SW 1271 (cell line): Measurements from ENCODE around the gene APLNR.

Experiments used
- DNase-seq, 2 experiments: peaks; one replicate each; lab custom pipeline; 2025; lab: John Stamatoyannopoulos, UW

APLNR gene

DNA sequence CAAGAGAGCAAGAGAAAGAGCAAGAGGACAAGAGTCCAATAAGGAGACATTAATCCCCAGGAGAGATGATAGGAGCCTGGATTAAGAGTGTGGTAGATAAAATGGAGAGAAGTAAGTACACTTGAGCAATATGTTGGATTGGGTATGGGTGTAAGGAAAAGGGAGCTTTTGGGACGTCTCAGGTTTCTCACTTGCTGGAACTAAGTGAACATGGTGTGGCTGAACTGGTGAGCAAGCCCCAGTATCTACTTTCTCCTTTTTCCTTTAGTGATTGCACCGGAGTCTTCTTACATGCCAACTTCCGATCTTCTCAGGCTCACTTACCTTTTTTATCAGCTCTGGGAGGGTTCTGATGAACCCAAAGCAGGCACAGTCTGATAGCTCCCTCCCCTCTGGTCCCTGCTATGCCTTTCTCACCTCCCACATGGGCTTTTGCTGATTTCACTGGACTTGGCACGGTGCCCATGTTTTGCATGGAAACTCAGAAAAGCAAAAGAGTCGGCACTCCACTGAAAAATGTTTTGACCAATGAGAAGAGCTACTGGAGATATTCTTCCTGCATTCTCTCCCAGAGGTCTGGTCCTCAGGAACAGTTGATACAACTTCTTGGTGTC, 14.5 kb upstream of the APLNR start:
- DNase-seq = no peak

DNA sequence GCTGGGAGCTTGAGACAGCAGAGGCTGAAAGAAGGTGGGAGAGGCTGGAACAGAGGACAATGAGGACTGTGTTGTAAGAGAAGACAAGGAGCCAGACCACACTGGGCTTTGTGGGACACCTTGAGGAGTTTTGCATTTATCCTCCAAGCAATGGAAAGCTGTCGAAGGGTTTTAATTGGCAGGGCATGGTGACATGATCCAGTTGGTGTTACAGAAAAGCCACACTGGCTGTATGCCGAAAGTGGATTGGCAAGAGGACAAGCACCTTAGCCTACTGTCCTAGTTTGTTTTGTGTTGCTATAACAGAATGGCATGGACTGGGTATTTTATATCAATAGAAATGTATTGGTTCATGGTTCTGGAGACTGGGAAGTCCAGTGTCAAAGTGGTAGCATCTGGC, 14.0 kb upstream of the APLNR start:
- no peak for DNase-seq

GRCh38 chr11:57249384-57250319, 12.6 kb upstream of the APLNR start:
- DNase-seq = peak in 1 of 2 experiments; percentile 70

GRCh38 chr11:57248780-57249383, 11.8 kb upstream of the APLNR start:
- peak; percentile 21 to 36 for DNase-seq

GRCh38 chr11:57244911-57245310, 7.9 kb upstream of the APLNR start:
- no peak for DNase-seq

DNA sequence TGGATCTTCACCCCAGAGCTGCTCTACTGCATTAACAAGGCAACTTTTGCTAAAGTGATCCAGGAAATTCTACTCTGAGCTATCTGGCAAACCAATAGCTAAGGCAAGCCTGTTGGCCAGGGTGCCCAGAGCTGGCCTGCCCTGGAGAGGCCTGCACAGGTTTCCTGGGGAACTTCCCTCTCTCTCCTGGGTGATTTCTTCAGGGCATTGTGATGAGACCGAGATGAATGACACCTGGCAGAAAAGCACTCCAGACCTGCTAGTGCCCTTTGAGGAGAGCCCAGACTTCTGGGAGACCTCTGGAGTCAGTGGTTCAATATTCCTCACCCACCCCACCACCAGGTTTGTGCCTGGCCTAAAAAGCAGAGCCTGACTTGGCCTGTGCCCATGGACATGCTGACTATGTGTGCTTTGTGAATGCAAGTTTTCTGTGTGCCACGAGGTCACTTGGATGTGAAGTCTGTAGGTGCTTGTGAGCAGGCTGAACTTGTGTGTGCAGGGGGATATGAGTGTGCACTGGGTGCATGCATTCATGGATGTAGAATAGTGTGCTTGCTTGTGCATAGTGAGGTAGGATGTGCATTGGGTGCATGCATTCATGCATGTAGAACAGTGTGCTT, 4.4 kb upstream of the APLNR start:
- no peak for DNase-seq

- no peak for DNase-seq
These were observed 3.7 kb upstream of the APLNR start for GRCh38 chr11:57240757-57241156.

DNA sequence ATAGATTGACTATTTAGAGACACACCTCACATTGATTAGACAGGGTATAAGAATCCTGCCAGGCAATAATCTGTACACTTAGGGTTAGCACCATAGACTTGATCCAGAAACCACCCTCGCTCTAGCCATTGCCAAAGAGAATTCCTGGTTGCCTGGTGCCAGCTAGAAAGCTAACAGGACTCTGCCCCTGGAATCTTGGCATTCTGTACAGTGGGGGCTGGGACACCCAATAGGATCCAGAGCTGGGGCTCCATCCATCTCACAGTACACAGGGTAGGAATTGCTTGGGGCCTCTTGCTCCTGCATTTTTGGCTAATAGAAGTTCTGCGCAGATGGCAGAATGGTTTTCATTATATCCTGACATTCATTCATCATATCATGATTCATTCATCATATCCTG, 3.0 kb upstream of the APLNR start:
- DNase-seq = no peak

DNA sequence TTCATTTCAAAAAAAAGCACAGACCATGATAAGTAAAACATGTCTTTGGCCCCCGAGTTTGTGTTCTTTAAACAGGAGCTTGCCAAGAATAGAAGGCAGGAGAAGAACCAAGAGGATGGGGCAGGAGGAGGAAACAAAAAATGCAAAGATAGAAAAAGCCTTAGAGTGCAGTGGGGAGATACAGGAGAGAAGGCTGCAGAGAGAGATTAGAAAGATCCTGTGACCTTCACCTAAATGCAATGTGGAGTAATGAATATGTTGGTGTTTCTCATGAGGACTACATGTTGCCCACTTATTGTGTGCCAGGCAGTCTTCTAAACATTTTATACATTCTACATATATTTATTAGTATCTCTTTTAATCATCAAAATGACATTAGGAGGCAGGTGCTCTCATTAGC, 2.3 kb upstream of the APLNR start:
- no peak for DNase-seq

GRCh38 chr11:57235761-57236703, 1.0 kb downstream of the APLNR start:
- DNase-seq = no peak

- no peak for DNase-seq
These were observed 3.3 kb downstream of the APLNR start for GRCh38 chr11:57233702-57234101.

GRCh38 chr11:57231539-57232253, 5.4 kb downstream of the APLNR start:
- no peak for DNase-seq

GRCh38 chr11:57230791-57231538, 6.1 kb downstream of the APLNR start:
- no peak for DNase-seq

DNA sequence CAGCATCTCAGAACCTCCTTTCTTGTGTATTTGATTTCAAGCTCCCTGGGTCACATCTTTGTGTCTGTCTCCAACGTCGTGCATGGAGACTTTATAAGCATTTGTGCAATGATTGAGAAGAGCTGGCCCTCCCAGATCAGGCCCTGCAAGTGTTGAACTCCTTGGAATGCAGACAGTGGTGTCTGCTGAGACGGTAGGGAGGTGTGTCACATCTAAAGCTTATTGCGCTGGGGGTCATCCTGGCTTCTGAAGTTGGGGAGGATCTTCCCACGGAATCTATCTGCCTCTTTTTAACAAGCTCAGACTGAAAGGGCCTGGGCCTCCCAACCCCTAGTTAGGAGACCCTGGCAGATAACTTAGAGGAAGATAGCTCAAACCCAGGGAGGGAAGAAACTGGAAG, 6.7 kb downstream of the APLNR start:
- DNase-seq = no peak

GRCh38 chr11:57228600-57228999, 8.4 kb downstream of the APLNR start:
- no peak for DNase-seq

- DNase-seq = peak in 1 of 2 experiments; percentile 6
These were observed 12.5 kb downstream of the APLNR start for GRCh38 chr11:57224537-57224936.

- DNase-seq = no peak
These were observed 12.9 kb downstream of the APLNR start for GRCh38 chr11:57224128-57224527.

GRCh38 chr11:57223601-57224000, 13.4 kb downstream of the APLNR start:
- no peak for DNase-seq

DNA sequence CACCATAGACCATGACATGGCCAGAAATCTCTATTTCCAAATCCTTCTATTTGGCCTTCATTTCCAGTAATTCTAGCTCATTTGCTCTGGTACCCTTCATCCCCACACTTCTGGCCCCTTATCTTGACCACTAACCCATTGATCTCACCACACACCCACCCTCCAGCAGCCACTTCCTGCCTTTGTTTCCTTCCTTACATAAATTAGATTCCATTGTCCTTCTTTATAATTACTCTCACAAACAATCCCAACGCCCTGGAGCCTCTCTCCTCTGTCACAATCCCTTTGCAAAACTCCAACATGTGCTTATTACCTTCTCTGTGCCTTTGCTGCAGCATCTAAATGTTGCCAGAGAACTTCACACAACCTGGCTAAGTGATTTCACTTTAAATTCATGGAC, 14.8 kb downstream of the APLNR start:
- DNase-seq = no peak

DNA sequence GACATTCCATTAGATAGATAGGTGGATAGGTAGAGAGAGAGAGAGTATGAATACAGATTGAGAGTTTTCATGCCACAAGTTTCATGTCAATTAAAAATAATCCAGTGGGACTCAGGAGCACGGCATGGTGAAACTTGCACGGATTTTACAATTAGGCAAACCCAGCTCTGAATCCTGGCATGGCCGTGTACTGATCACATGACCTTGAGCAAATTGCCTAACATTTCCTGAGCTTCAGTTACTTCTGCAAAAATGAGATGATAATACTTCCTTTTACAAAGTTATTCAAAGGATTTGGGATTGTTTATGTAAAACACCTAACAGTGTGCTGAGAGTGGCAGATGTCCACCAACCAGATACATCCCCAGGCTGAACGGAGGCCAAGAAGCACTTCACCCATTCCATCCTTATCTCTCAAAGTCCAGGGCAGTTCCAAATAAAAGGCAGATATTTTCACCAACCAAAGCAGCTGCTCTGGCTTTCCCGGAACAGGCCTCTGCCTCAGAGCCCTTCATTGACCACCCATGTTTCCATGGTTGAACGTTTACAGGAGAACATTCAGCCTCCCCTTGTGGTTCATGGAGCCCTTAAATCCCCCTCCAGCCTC, 17.9 kb downstream of the APLNR start:
- DNase-seq = no peak
